Stimulated activated naive CD8-positive, alpha-beta T cell treated with anti-CD3 and anti-CD28 coated beads, Interleukin-15, amount 100 ng/mL, for 72 hours (primary cell): ENCODE measurements around the gene FAM219A.
A peak's percentile ranks its signal among the peaks of the same experiment; 100 is the strongest.

ENCODE experiments used
- ATAC-seq: fragments of 150-1000 bp; cut with Tn5 transposase; 2 replicates; pipeline ENCODE4 v1.10.0; 2021; ENCODE audit warnings: mild to moderate bottlenecking, moderate library complexity
- DNase-seq, 2 donors: peaks; one replicate each; pipeline ENCODE4 v3.0.0; 2021 to 2022
- H3K27ac Mint-ChIP-seq, 2 donors: one replicate each; pipeline ENCODE4 v1.8.0; 2022; ENCODE audit warnings: mild to moderate bottlenecking in 2 of 2, mixed read lengths in 2 of 2, moderate library complexity in 2 of 2
- H3K27me3 Mint-ChIP-seq: one replicate; pipeline ENCODE4 v1.8.0; 2022; ENCODE audit warnings: mixed read lengths
- H3K4me1 Mint-ChIP-seq: one replicate; pipeline ENCODE4 v1.8.0; 2022; ENCODE audit warnings: mild to moderate bottlenecking, mixed read lengths
- H3K4me3 Mint-ChIP-seq, 2 donors: one replicate each; pipeline ENCODE4 v1.8.0; 2022; ENCODE audit warnings: mild to moderate bottlenecking in 2 of 2, mixed read lengths in 2 of 2, moderate library complexity in 1 of 2
- H3K9me3 Mint-ChIP-seq, 2 donors: one replicate each; pipeline ENCODE4 v1.8.0; 2022; ENCODE audit warnings: mixed read lengths in 2 of 2

The FAM219A gene

DNA sequence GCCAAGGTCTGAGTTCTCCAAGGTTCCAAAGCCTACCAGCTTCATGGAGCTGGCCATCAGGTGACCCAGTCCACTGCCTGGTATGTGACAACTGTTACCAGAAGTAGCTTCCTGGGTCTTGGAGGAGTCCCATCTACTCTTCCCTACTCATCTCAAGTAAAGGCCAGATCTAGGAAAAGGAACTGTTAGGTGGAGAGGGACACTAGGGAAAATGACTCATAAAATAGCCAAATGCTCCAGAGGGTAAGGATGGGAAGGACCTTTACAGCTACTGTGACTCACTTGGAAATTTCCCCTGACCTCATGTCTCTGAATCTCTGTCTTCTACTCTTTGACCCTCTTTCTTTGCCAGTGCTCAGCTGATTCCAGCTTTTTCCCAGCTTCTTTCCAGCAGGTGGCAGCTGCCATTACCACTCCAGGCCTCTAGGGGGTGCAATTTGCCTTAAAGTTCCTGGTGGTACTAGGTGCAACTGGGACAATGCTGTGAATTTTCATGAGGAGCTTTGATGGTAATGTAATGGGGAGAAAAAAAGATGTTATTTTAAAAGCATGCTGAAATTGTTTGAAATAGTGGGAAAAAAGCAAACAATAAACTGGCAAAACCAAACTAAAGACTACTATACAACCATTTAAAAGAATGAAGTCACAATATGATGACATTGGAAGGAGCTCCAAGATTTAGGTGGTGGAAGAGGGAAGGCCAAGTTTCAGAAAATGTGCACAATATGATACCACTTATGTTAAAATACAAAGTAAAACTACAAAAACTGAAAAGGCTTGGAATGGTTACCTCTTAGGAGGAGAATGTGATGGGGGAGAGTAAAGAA lies 54.6 kb downstream of the FAM219A start:
- Mint-ChIP-seq H3K4me1 (no peaks in the 10 kb centered on the region), H3K27ac (no peak overlapping the region), H3K27me3 (no peaks in the 10 kb centered on the region), H3K9me3 (no peaks in the 10 kb centered on the region), H3K4me3 (no peak overlapping the region)
- ATAC-seq (no peak), DNase-seq (peak; percentile 38 to 43)

DNA sequence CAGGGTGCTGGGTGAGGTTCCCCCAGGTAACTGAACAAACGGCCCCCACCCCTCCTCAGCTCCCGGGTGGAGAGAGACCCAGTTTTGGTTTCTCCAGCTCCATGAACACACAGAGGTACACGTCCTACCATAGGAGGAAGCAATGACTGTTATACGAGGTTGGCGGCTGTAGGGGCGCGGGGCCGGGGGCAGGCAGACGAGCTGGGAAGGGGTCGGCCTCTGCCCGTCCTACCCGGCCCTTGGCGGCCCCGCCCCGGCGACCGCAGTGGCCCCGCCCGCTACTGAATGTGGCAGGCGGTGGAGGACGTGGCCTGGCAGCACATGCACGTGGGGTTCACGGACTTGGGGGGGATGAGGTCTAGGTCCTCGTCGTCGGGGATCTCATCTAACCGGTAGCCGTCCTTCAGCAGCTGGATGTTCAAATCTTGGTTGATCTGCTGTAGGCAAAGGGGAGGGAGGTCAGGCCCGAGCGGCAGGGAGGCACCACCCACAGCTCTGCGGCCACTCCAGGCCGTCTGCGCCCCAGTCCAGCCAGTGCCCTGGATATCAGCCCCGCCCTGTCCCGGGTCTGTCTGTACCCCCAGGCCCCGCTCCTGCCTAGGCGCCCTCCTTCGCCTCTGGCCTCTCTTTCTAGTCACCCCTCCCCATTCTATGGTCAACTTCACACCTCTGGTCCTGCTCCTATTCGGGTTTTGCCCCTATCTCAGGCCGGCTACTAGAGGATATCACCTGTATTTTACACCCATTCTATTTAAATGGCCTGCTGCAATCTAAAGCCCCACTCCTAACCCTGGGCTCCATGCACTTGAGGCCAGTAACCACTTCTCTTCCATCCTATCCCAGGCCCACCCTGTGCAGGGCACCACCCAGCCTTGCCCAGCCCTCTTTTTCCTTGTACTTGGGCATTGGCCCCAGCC lies 57.4 kb downstream of the FAM219A start:
- DNase-seq (no peak), ATAC-seq (peak; percentile 44)
- Mint-ChIP-seq H3K27me3 (no peaks in the 10 kb centered on the region), H3K4me3 (no peak overlapping the region), H3K9me3 (no peaks in the 10 kb centered on the region), H3K4me1 (no peaks in the 10 kb centered on the region), H3K27ac (no peak overlapping the region)

DNA sequence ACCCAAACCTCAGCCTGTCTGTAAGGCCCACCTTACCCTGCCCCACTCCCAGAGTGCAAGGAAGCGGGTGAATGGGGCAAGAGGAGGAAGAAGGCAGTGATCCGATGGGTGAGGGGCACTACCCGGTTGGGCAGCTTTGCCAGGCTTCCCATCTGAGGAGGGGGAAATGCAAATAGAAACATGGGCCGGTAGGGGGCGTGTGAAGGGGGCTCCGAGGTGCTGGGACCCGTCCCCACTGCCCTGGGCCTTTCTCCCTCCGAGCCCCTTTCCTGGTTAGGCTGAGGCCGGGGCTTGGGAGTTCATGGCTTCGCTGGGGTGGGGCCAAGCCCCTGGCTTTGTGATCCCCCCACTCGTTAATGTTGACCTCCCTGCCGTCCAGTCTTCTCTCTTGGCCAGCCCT lies 58.1 kb downstream of the FAM219A start:
- DNase-seq (no peak), ATAC-seq (peak; percentile 10)
- no peak overlapping the region for H3K4me3 Mint-ChIP-seq
- no peaks in the 10 kb centered on the region for H3K4me1 Mint-ChIP-seq
- H3K9me3 Mint-ChIP-seq = no peaks in the 10 kb centered on the region
- H3K27me3 Mint-ChIP-seq = no peaks in the 10 kb centered on the region
- no peak overlapping the region for H3K27ac Mint-ChIP-seq

DNA sequence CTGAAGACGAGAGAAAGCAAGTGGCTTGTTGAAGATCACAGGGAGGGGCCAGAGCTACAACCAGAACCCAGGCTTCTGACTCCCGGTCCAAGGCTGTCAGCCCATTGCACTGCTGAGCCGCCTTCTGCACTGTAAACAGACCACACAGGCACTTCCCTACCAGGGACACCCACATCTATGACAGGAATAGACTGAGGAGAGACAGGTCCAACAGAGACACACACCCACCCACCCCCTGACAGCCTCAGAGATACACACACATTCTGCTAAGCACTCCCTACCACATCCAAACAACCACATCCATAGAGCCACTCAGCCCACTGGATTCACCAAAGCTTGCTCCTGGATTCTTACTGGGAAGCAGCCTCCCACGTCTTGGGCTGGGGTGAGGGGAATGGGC lies 58.6 kb downstream of the FAM219A start:
- ATAC-seq (no peak), DNase-seq (no peak)
- no peaks in the 10 kb centered on the region for H3K9me3 Mint-ChIP-seq
- no peak overlapping the region for H3K4me3 Mint-ChIP-seq
- no peak overlapping the region for H3K27ac Mint-ChIP-seq
- H3K4me1 Mint-ChIP-seq = no peaks in the 10 kb centered on the region
- H3K27me3 Mint-ChIP-seq = no peaks in the 10 kb centered on the region

DNA sequence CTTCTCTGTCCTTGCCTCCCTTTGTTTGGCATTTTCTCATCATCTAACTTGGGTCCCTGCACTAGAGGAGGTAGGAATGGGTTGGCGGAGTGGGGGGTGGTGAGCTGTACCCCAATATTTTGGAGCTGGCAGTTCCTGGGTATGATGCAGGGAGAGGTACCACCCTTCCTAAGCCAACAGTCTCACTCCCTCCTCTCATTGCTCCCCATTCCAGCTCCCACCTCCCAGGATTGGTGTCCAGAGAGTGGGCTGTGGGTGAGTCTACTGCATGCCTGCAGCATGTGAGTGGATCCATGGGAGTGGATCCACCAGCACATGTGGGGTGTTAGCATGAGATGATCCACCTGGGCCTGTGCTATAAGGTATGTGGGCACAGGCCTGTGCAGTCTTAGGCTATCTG lies 59.5 kb downstream of the FAM219A start:
- Mint-ChIP-seq H3K9me3 (no peaks in the 10 kb centered on the region), H3K4me1 (no peaks in the 10 kb centered on the region), H3K27ac (no peak overlapping the region), H3K4me3 (no peak overlapping the region), H3K27me3 (no peaks in the 10 kb centered on the region)
- no peak for ATAC-seq
- DNase-seq = no peak

DNA sequence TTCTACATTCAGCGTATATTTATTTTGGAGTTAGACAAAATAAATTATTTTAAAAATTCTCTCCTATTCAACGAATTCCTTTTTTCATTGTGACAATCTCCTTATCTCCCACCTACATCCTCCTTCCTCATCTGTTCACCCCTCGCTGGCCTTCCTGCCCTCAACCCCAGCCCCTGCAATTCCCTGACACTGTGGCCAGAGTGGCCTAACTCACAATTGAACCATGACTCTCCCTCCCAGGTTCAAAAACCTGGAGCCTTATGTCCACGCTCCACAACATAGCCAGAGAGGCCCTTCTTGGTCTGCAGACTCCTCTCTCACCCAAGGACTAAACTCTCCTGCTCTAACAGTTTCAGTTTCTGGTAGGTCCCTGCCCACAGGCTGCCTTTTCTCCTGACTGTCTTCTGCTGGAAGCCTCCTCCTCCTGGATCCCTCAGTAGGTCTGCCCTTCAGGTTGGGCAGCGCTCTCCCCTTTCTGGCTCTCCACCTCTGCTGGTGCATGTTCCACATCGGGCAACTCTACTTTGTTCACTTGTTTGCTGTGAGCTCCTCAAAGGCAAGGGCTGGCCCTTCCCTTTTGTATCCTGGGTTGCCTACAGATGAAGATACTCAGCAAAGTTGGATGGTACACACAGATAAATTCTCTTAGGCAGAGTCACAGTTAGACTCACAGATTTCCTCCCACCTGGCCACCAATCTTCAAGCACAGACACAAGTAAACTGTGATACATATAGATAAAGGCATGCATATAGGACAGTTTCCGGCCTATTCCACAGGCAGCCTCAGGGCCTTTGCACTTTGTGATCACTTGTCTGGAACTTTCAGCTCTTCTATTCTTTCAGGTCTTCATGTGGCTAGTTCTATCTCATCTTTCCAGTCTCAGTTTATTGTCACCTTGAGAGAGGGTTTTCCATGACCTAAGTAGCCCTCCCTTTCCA lies 61.8 kb downstream of the FAM219A start:
- Mint-ChIP-seq H3K9me3 (no peaks in the 10 kb centered on the region), H3K4me1 (no peaks in the 10 kb centered on the region), H3K27ac (no peak overlapping the region), H3K27me3 (no peaks in the 10 kb centered on the region), H3K4me3 (no peak overlapping the region)
- no peak for DNase-seq
- ATAC-seq = no peak

DNA sequence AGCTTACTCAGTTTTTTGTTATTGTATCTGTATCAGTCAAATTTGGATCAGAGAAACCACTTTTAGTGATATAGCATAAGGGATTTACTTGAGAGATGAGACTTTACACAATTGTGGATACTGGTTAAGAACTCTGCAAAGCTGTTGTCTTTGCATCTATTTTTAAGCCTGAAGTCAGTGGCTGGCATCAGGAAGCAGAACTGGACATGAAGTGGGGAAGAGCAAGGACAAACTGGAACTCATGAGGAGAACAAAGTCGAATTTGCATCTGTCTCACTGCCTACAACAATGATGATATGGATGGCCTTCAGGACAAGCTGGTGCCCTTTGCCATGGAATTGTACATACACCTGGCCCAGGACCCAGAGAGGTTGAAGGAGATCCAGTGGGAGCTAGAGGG lies 65.9 kb downstream of the FAM219A start:
- no peak overlapping the region for H3K27ac Mint-ChIP-seq
- DNase-seq (no peak), ATAC-seq (no peak)
- H3K4me1 Mint-ChIP-seq = no peaks in the 10 kb centered on the region
- H3K9me3 Mint-ChIP-seq = no peaks in the 10 kb centered on the region
- H3K27me3 Mint-ChIP-seq = no peaks in the 10 kb centered on the region
- no peak overlapping the region for H3K4me3 Mint-ChIP-seq

DNA sequence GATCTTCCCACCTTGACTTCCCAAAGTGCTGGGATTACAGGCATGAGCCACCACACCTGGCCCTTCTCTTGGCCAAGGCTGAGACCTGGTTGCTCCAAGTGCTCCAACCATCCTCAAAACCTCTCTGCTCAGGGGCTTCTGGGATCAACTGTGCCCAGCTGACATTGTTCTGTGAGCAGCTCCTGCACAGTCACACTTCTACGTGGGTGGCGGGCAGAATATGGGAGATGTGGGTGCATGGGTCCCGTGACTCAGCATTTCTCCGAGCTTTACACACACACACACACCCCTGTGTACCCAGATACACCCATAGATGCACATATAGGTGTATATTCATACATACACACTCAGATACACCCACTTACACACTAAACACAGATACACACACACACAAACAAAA lies 71.1 kb downstream of the FAM219A start:
- no peaks in the 10 kb centered on the region for H3K27me3 Mint-ChIP-seq
- H3K9me3 Mint-ChIP-seq = no peaks in the 10 kb centered on the region
- ATAC-seq = peak; percentile 15
- H3K4me1 Mint-ChIP-seq = no peaks in the 10 kb centered on the region
- peak in 1 of 2 donors; percentile 6 for DNase-seq
- no peak overlapping the region for H3K4me3 Mint-ChIP-seq
- H3K27ac Mint-ChIP-seq = no peak overlapping the region

DNA sequence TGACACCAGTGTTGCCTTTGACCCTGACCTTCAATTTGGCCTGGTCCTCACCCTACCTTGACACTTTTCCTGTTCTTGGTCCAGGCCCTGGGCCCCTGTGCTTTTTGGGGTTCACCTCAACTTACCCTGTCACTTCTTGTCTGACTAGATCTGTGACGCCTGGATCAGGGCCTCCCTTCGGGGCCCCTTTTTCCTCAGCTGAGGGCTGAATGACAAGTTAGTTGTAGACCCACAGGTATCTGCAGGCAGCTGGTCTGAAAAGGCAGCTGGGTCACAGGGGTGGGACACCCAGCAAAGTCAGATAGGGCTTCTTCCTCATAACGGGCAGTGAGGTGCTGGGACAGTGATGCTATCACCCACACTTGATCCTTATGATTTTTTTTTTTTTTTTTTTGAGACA lies 71.7 kb downstream of the FAM219A start:
- H3K4me3 Mint-ChIP-seq = no peak overlapping the region
- DNase-seq (peak in 1 of 2 donors; percentile 8), ATAC-seq (no peak)
- H3K9me3 Mint-ChIP-seq = no peaks in the 10 kb centered on the region
- H3K27ac Mint-ChIP-seq = no peak overlapping the region
- no peaks in the 10 kb centered on the region for H3K27me3 Mint-ChIP-seq
- peaks cover under 1% of the 10 kb centered on the region for H3K4me1 Mint-ChIP-seq

DNA sequence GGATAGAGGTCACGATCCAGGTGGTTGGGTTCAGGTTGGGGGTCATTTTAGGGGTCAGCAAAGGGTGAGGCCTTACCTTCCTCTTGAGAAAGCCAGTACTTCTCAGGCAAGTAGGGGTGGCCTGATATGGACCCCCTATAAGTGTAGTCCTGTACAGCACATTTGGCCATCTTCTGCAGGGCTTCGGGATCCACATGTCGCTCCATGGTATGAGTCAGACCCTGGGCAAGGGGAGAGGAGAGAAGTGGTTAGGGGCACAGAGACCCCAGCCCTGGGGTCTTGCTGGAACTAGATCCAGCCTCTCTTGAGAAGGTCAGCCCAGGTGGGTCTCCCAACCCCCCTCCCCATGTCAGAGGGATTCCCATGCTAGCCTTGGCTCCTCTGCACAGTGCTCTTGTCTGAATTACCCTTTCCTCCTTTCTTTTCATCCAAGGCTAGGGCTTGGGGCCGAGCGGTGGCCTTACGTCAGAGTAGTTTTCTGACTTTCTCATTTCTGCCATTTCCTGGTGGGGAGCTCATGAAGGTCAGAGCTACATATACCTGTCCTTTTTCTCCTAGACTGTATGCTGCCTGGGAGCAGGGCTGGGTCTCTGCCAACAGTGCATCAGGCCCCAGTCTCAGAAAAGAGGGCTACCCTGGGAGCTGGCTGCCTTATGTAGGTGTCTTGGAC lies 72.7 kb downstream of the FAM219A start:
- DNase-seq = peak in 1 of 2 donors; percentile 7
- no peak for ATAC-seq
- H3K27ac Mint-ChIP-seq = no peak overlapping the region
- no peak overlapping the region for H3K4me3 Mint-ChIP-seq
- peaks cover 10% of the 10 kb centered on the region for H3K4me1 Mint-ChIP-seq
- H3K27me3 Mint-ChIP-seq = no peaks in the 10 kb centered on the region
- H3K9me3 Mint-ChIP-seq = no peaks in the 10 kb centered on the region

DNA sequence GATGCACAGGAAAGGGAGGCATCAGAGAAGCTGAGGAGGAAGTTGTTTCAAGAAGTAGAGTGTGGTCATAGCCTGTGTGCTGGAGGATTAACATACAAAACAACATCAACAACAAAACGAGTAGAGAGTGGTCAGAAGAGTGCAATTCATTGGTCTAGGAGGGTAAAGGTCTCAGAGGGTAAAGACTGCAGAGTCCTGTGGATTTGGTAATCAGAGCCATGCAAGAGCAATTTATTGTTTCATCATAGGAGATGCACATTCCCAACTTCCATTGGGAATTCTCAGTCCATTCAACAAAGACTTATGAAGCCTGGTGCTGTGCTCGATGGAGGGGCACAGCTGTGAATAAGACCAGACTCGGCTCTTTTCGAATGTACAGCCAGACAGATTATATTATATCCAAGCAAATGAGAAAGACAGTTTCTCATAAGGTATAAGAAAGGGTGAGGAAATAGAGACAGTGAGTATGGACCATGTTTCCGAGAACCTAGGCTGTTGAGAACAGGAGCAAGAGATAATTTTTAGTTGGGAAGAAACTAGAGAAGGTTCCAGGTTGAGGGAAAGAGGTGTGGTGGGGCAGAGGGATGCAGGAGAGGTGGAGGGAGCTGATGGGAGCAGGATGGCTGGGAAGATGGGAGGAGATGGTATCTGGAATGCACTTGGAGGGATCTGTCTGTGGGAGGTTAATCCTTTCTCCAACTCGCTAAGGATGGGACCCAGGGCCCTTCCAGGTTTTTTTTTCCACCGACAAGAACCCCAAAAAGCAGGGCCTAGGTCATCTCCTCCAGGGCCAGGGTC lies 73.8 kb downstream of the FAM219A start:
- H3K27me3 Mint-ChIP-seq = no peaks in the 10 kb centered on the region
- no peaks in the 10 kb centered on the region for H3K9me3 Mint-ChIP-seq
- ATAC-seq (no peak), DNase-seq (no peak)
- peaks cover 21% of the 10 kb centered on the region for H3K4me1 Mint-ChIP-seq
- H3K27ac Mint-ChIP-seq = peak overlapping the region in 1 of 2 donors; percentile 76
- no peak overlapping the region for H3K4me3 Mint-ChIP-seq

DNA sequence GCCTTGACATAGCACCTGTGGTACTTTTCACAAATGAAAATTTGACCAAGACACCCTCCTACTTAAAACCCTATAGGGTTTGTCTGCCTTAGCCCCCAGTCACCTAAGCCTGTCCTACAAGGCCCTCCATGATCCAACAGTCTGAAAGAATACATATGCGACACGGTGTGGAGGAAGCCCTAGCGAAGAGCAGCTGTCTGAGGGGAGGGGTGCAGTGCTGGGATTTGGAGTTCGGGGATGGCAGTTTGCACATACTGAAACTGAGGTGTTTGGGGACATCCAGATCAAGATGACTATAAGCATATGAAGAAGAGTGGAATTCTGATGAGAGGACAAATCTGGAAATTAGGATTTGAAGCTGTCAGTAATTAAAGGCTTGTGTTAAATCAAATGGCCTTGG lies 74.5 kb downstream of the FAM219A start:
- peak overlapping the region in 1 of 2 donors; percentile 76 for H3K27ac Mint-ChIP-seq
- DNase-seq = no peak
- H3K4me1 Mint-ChIP-seq = peaks cover 27% of the 10 kb centered on the region
- no peaks in the 10 kb centered on the region for H3K27me3 Mint-ChIP-seq
- H3K9me3 Mint-ChIP-seq = no peaks in the 10 kb centered on the region
- ATAC-seq = no peak
- no peak overlapping the region for H3K4me3 Mint-ChIP-seq

DNA sequence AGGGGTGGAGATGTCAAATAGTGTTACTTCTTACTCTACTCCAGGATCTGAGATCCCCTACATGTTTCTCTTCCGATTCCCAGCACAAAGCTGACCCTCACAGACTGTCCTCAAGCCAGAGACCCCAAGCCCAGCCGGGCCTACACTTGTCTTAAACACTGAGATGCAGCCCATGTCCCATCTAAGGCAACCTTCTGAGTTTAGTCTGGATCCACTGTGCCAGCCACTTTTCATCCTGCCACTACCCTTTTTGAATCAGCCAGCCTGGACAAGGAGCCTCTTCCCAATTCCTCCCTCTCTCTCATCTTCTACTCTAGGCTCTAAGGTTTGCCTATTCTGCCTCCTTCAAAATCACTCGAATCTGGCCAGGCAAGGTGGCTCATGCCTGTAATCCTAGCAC lies 75.5 kb downstream of the FAM219A start:
- Mint-ChIP-seq H3K4me3 (no peak overlapping the region), H3K27me3 (peaks cover 8% of the 10 kb centered on the region), H3K4me1 (peaks cover 34% of the 10 kb centered on the region), H3K9me3 (no peaks in the 10 kb centered on the region), H3K27ac (no peak overlapping the region)
- DNase-seq (no peak), ATAC-seq (no peak)

DNA sequence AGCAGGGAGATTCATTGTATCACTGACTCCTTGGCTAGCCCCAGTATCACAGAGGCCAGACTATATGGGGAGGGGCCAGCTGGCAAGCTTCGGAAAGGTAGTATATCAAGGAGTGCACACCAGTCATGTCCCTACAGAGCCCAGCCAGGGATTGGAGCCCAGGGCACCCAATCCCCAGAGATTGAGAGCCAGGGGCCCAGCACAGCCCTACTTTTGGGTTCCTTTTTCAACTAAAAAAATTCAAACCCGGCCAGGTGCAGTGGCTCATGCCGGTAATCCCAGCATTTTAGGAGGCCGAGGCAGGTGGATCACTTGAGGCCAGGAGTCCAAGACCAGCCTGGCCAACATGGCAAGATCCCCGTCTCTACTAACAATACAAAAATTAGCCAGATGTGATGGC lies 76.3 kb downstream of the FAM219A start:
- Mint-ChIP-seq H3K4me1 (peaks cover 38% of the 10 kb centered on the region), H3K9me3 (no peaks in the 10 kb centered on the region), H3K27me3 (peaks cover 8% of the 10 kb centered on the region), H3K27ac (no peak overlapping the region), H3K4me3 (peak overlapping the region; percentile 84 to 92)
- no peak for ATAC-seq
- no peak for DNase-seq
